Measurements from ENCODE around the gene HERC3. TPM values are rescaled to one million over a fixed set of nuclear protein-coding genes. Genes with fewer than 3 reads are reported as not detected.

Gene HERC3
- total and polyA plus RNA-seq, 2 donors (not counting 1 experiment from before 2014, with no cell fraction given): 24.0 to 78.1 TPM

DNA sequence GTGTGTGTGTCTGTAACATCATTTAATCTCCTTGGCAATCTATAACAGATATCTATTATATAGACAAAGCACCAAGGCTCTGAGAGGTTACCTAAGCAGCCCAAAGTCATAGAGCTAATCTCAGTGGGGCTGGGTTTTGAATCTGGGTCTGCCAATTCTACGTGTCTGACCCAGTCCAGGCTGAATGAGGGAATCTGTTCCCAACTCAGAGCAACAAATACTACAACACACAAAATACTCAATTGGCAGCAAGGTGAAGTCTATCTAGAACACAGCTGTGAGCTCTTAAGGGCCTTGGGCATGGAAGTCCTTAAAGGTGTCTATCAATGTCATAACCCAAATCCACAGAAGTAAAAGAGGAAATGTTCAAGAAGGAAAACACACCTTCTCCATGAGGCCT is 152.9 kb downstream of the HERC3 start:
- ChIA-PET POLR2A (no interaction called here), CTCF (no interaction called here)
- intact Hi-C loops (cut with micrococcal nuclease): no loop called here
- TF ChIP-seq, protein P1, sequence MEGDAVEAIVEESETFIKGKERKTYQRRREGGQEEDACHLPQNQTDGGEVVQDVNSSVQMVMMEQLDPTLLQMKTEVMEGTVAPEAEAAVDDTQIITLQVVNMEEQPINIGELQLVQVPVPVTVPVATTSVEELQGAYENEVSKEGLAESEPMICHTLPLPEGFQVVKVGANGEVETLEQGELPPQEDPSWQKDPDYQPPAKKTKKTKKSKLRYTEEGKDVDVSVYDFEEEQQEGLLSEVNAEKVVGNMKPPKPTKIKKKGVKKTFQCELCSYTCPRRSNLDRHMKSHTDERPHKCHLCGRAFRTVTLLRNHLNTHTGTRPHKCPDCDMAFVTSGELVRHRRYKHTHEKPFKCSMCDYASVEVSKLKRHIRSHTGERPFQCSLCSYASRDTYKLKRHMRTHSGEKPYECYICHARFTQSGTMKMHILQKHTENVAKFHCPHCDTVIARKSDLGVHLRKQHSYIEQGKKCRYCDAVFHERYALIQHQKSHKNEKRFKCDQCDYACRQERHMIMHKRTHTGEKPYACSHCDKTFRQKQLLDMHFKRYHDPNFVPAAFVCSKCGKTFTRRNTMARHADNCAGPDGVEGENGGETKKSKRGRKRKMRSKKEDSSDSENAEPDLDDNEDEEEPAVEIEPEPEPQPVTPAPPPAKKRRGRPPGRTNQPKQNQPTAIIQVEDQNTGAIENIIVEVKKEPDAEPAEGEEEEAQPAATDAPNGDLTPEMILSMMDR (IDR thresholded peaks at IDR 0.05): no peak
- TF ChIP-seq EZH2 (IDR thresholded peaks at IDR 0.05; ENCODE audit: borderline replicate concordance, insufficient read depth, low read depth, low read length, poor library complexity, severe bottlenecking): no peak
- Histone ChIP-seq H3K4me2 (replicated peaks; ENCODE audit: low read depth, low read length, poor library complexity, severe bottlenecking) (no peak overlapping the region), H3K27me3 (replicated peaks in 1 of 4; ENCODE audit: control extremely low read depth in 1 of 4, control insufficient read depth in 3 of 4, insufficient read depth in 4 of 4, low read length in 3 of 4) (no peaks in the 10 kb centered on the region), H3K9me3 (ENCODE audit: control extremely low read depth in 1 of 3, control insufficient read depth in 2 of 3, insufficient read depth in 1 of 3, low read length in 2 of 3) (no peaks in the 10 kb centered on the region), H3K79me2 (ENCODE audit: control insufficient read depth, insufficient read depth, low read length) (no peaks in the 10 kb centered on the region), H3K4me1 (ENCODE audit: control insufficient read depth in 2 of 2, insufficient read depth in 2 of 2, low read length in 2 of 2) (no peaks in the 10 kb centered on the region), H3K4me3 (ENCODE audit: control extremely low read depth in 1 of 5, extremely low read depth in 1 of 5, insufficient read depth in 1 of 5, low read depth in 2 of 5, low read length in 4 of 5) (no peak overlapping the region), H4K20me1 (ENCODE audit: control insufficient read depth, insufficient read depth, low read length, poor library complexity, severe bottlenecking) (no peaks in the 10 kb centered on the region), H3K36me3 (replicated peaks in 1 of 2; ENCODE audit: control extremely low read depth in 1 of 2, control insufficient read depth in 1 of 2, extremely low read depth in 1 of 2, insufficient read depth in 2 of 2, low read length in 1 of 2) (no peaks in the 10 kb centered on the region), H2AFZ (ENCODE audit: insufficient read depth, low read depth, low read length, poor library complexity, severe bottlenecking) (no peak overlapping the region), H3K27ac (ENCODE audit: low read length in 2 of 2) (no peak overlapping the region), H3K9ac (ENCODE audit: low read length) (no peak overlapping the region)
- H3K27me3 Mint-ChIP-seq: peaks cover 14% of the 10 kb centered on the region
- no peak overlapping the region for H3K27ac Mint-ChIP-seq
- H3K9me3 Mint-ChIP-seq (ENCODE audit: insufficient read depth): no peaks in the 10 kb centered on the region
- no CpG with 5 or more reads among the region's 1 CpG for WGBS (ENCODE audit: insufficient coverage)
- H3K4me1 Mint-ChIP-seq: no peaks in the 10 kb centered on the region
- DNase-seq (no peak), ATAC-seq (ENCODE audit: low read depth) (no peak)
- H3K4me3 Mint-ChIP-seq: no peak overlapping the region

DNA sequence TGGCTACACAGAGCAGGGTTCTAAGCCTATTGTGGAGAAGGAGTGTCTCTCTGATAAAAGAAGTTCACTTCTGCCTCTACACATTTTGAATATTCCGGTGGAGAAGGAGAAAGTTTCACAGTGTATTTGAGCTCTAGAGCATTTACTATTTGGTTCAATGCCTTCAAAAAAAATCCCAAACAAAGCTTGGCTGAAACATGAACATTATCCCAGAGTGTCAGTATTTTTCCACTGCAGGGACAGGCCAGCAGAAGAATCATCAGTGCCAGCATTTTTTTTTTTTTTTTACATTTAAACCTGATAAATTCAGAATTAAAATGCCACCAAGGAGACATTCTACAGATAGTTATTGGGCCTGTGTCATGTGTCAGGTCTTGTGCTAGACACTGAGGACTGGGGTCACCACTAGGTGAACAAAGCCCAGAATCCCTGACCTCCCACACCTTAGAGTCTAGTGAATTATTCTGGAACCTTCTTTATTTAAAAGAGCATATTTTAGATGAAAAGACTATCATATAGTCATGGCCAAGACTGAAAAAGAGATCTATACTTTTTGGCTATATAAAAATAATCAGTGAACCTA is 153.4 kb downstream of the HERC3 start:
- H3K4me3 ChIP-seq (ENCODE audit: control extremely low read depth in 1 of 5, extremely low read depth in 1 of 5, insufficient read depth in 1 of 5, low read depth in 2 of 5, low read length in 4 of 5): no peak overlapping the region
- H3K4me1 ChIP-seq (ENCODE audit: control insufficient read depth in 2 of 2, insufficient read depth in 2 of 2, low read length in 2 of 2): no peaks in the 10 kb centered on the region
- no peak overlapping the region for H2AFZ ChIP-seq (ENCODE audit: insufficient read depth, low read depth, low read length, poor library complexity, severe bottlenecking)
- POLR2A ChIA-PET: no interaction called here
- Mint-ChIP-seq H3K27me3 (peaks cover 13% of the 10 kb centered on the region), H3K4me3 (no peak overlapping the region), H3K4me1 (no peaks in the 10 kb centered on the region), H3K9me3 (ENCODE audit: insufficient read depth) (no peaks in the 10 kb centered on the region), H3K27ac (no peak overlapping the region)
- no peaks in the 10 kb centered on the region for H3K36me3 ChIP-seq (replicated peaks in 1 of 2; ENCODE audit: control extremely low read depth in 1 of 2, control insufficient read depth in 1 of 2, extremely low read depth in 1 of 2, insufficient read depth in 2 of 2, low read length in 1 of 2)
- DNase-seq: no peak
- CTCF ChIA-PET: no interaction called here
- no peak overlapping the region for H3K9ac ChIP-seq (ENCODE audit: low read length)
- H3K79me2 ChIP-seq (ENCODE audit: control insufficient read depth, insufficient read depth, low read length): no peaks in the 10 kb centered on the region
- no peak overlapping the region for H3K4me2 ChIP-seq (replicated peaks; ENCODE audit: low read depth, low read length, poor library complexity, severe bottlenecking)
- intact Hi-C loops (cut with micrococcal nuclease): no loop called here
- H3K27me3 ChIP-seq (replicated peaks in 1 of 4; ENCODE audit: control extremely low read depth in 1 of 4, control insufficient read depth in 3 of 4, insufficient read depth in 4 of 4, low read length in 3 of 4): no peaks in the 10 kb centered on the region
- no peaks in the 10 kb centered on the region for H4K20me1 ChIP-seq (ENCODE audit: control insufficient read depth, insufficient read depth, low read length, poor library complexity, severe bottlenecking)
- TF ChIP-seq, protein P1 (IDR thresholded peaks at IDR 0.05): no peak
- no peak for TF ChIP-seq EZH2 (IDR thresholded peaks at IDR 0.05; ENCODE audit: borderline replicate concordance, insufficient read depth, low read depth, low read length, poor library complexity, severe bottlenecking)
- no peak overlapping the region for H3K27ac ChIP-seq (ENCODE audit: low read length in 2 of 2)
- WGBS (ENCODE audit: insufficient coverage): no CpG with 5 or more reads among the region's 1 CpG
- H3K9me3 ChIP-seq (ENCODE audit: control extremely low read depth in 1 of 3, control insufficient read depth in 2 of 3, insufficient read depth in 1 of 3, low read length in 2 of 3): no peaks in the 10 kb centered on the region
- no peak for ATAC-seq (ENCODE audit: low read depth)
